NB4 (cell line): ENCODE measurements around the gene ZBTB11.
"Not testable (repeated sequence)": the region's sequence is repeated elsewhere in the genome, so short reads cannot be mapped to it uniquely, and the experiment has no call there.

Source experiments
- DNase-seq: peaks from one replicate; pipeline ENCODE4 v3.0.0; 2010; ENCODE audit warnings: low read depth
- H3K4me3 ChIP-seq: one replicate; pipeline ENCODE4 v1.5.1; 2011; ENCODE audit warnings: mild to moderate bottlenecking, low read depth, low read length, moderate library complexity
- CTCF ChIP-seq: IDR thresholded peaks from one replicate; pipeline ENCODE4 v1.5.1; 2012; ENCODE audit warnings: low read depth, low read length
- MAX ChIP-seq: IDR thresholded peaks from 2 replicates; pipeline ENCODE4 v1.6.1; 2011; ENCODE audit warnings: low read depth, low read length
- MYC ChIP-seq: IDR thresholded peaks from 2 replicates; pipeline ENCODE4 v1.6.1; 2011; ENCODE audit warnings: low read depth, low read length
- POLR2A ChIP-seq: IDR thresholded peaks from 2 replicates; pipeline ENCODE4 v1.6.1; 2011; ENCODE audit warnings: mild to moderate bottlenecking; ENCODE audit not compliant: insufficient read length; ENCODE audit errors: extremely low read depth

Gene ZBTB11

GRCh38 chr3:101624857-101625256, 52.1 kb downstream of the ZBTB11 start:
- no peak for TF ChIP-seq CTCF
- TF ChIP-seq POLR2A, result no peak
- no peak for TF ChIP-seq MAX
- no peak for TF ChIP-seq MYC

GRCh38 chr3:101623656-101624055, 53.3 kb downstream of the ZBTB11 start:
- no peak for DNase-seq
- H3K4me3 ChIP-seq, result no peak overlapping the region
- TF ChIP-seq MAX (no peak), CTCF (no peak), MYC (no peak), POLR2A (no peak)

More at GRCh38 chr3:101624857-101625256, 52.1 kb downstream of the ZBTB11 start:
- H3K4me3 ChIP-seq, result no peak overlapping the region
- DNase-seq, result no peak

- H3K4me3 ChIP-seq, result no peak overlapping the region
- DNase-seq, result no peak
- TF ChIP-seq POLR2A (no peak), CTCF (no peak), MYC (no peak), MAX (no peak)
These were observed 57.2 kb downstream of the ZBTB11 start for GRCh38 chr3:101619734-101620133.

GRCh38 chr3:101618726-101619125, 58.2 kb downstream of the ZBTB11 start:
- TF ChIP-seq MAX (no peak), POLR2A (no peak), CTCF (no peak), MYC (no peak)
- no peak for DNase-seq
- no peak overlapping the region for H3K4me3 ChIP-seq

- H3K4me3 ChIP-seq, result no peak overlapping the region
- DNase-seq, result no peak
- TF ChIP-seq POLR2A (no peak), MAX (no peak), CTCF (no peak), MYC (no peak)
These were observed 59.5 kb downstream of the ZBTB11 start for GRCh38 chr3:101617478-101617877.

- DNase-seq, result no peak
- H3K4me3 ChIP-seq, result no peak overlapping the region
- TF ChIP-seq MAX (no peak), POLR2A (no peak), CTCF (no peak), MYC (no peak)
These were observed 61.4 kb downstream of the ZBTB11 start for GRCh38 chr3:101615525-101615924.

- not testable (repeated sequence) for DNase-seq, H3K4me3 ChIP-seq
These were observed 63.9 kb downstream of the ZBTB11 start for GRCh38 chr3:101613014-101613413.
